Glutamatergic neuron (in vitro differentiated cells): ENCODE data around the gene TPCN2. TPM values are rescaled to one million over a fixed set of nuclear protein-coding genes. Genes with fewer than 3 reads are reported as not detected.

ENCODE experiments used
- DNase-seq: peaks from one replicate; pipeline ENCODE4 v3.0.0; 2022
- H3K27ac Mint-ChIP-seq: one replicate; pipeline ENCODE4 v1.8.0; 2020; ENCODE audit warnings: mild to moderate bottlenecking, mixed read lengths, inconsistent platforms; ENCODE audit not compliant: unreplicated experiment
- H3K27me3 Mint-ChIP-seq: one replicate; pipeline ENCODE4 v1.8.0; 2020; ENCODE audit warnings: mild to moderate bottlenecking, moderate library complexity, mixed read lengths, inconsistent platforms; ENCODE audit not compliant: unreplicated experiment
- H3K36me3 Mint-ChIP-seq: one replicate; pipeline ENCODE4 v1.8.0; 2020; ENCODE audit warnings: mild to moderate bottlenecking, mixed read lengths, inconsistent platforms; ENCODE audit not compliant: unreplicated experiment
- H3K4me1 Mint-ChIP-seq: one replicate; pipeline ENCODE4 v1.8.0; 2020; ENCODE audit warnings: mild to moderate bottlenecking, low read depth, mixed read lengths, inconsistent platforms; ENCODE audit not compliant: unreplicated experiment
- H3K4me3 Mint-ChIP-seq: one replicate; pipeline ENCODE4 v1.8.0; 2020; ENCODE audit warnings: mild to moderate bottlenecking, mixed read lengths, inconsistent platforms; ENCODE audit not compliant: unreplicated experiment
- H3K9me3 Mint-ChIP-seq: one replicate; pipeline ENCODE4 v1.8.0; 2020; ENCODE audit warnings: mild to moderate bottlenecking, moderate library complexity, mixed read lengths, inconsistent platforms; ENCODE audit not compliant: unreplicated experiment
- total RNA-seq: library from RNA; stranded (reverse); fragmentation: NEBNext Ultra II Directional; extraction: Animal tissue kit (Norgen Biotek cat#: 25700); gene quantifications from one replicate; pipeline ENCODE4 v1.2.1, GENCODE V29; 2021; ENCODE audit not compliant: unreplicated experiment
- TF ChIP-seq, protein P1 (sequence below): fragments of 200-600 bp; sonication (generic); IDR thresholded peaks from one replicate; pipeline ENCODE4 v1.5.0; 2021; ENCODE audit not compliant: partially characterized antibody, unreplicated experiment

TPCN2 gene
- total RNA-seq, 1 donor from 2014 or later = 17.2 TPM

DNA sequence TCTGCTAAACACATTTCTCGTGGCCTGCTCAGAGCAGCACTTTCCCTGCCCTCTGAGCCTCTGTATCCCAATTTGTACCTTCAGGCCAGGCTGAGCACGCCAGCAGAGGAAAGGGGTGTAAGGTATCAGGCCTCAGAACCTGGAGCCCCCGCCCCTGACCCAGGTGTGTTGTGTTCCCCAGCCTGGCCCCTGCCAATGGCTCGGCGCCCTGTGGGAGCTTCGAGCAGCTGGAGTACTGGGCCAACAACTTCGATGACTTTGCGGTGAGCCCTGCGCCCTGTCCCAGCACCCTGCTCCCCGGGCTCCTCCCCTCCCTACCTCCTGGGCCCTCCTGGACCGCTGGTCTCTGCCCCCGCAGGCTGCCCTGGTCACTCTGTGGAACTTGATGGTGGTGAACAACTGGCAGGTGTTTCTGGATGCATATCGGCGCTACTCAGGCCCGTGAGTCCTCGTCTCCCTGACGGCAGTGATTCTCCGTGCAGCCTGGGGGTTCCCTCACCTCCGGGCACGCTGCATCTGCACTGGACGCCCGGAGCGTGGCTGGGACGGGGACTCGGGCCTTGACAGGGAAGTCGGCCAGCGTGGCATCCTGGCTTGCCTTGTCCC lies 36.9 kb downstream of the TPCN2 start:
- Mint-ChIP-seq H3K27ac (no peak overlapping the region), H3K36me3 (no peaks in the 10 kb centered on the region), H3K4me3 (no peak overlapping the region), H3K4me1 (peaks cover 17% of the 10 kb centered on the region), H3K27me3 (peaks cover 11% of the 10 kb centered on the region), H3K9me3 (peaks cover 2% of the 10 kb centered on the region)
- TF ChIP-seq, protein P1, sequence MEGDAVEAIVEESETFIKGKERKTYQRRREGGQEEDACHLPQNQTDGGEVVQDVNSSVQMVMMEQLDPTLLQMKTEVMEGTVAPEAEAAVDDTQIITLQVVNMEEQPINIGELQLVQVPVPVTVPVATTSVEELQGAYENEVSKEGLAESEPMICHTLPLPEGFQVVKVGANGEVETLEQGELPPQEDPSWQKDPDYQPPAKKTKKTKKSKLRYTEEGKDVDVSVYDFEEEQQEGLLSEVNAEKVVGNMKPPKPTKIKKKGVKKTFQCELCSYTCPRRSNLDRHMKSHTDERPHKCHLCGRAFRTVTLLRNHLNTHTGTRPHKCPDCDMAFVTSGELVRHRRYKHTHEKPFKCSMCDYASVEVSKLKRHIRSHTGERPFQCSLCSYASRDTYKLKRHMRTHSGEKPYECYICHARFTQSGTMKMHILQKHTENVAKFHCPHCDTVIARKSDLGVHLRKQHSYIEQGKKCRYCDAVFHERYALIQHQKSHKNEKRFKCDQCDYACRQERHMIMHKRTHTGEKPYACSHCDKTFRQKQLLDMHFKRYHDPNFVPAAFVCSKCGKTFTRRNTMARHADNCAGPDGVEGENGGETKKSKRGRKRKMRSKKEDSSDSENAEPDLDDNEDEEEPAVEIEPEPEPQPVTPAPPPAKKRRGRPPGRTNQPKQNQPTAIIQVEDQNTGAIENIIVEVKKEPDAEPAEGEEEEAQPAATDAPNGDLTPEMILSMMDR = no peak
- peak; percentile 16 for DNase-seq

DNA sequence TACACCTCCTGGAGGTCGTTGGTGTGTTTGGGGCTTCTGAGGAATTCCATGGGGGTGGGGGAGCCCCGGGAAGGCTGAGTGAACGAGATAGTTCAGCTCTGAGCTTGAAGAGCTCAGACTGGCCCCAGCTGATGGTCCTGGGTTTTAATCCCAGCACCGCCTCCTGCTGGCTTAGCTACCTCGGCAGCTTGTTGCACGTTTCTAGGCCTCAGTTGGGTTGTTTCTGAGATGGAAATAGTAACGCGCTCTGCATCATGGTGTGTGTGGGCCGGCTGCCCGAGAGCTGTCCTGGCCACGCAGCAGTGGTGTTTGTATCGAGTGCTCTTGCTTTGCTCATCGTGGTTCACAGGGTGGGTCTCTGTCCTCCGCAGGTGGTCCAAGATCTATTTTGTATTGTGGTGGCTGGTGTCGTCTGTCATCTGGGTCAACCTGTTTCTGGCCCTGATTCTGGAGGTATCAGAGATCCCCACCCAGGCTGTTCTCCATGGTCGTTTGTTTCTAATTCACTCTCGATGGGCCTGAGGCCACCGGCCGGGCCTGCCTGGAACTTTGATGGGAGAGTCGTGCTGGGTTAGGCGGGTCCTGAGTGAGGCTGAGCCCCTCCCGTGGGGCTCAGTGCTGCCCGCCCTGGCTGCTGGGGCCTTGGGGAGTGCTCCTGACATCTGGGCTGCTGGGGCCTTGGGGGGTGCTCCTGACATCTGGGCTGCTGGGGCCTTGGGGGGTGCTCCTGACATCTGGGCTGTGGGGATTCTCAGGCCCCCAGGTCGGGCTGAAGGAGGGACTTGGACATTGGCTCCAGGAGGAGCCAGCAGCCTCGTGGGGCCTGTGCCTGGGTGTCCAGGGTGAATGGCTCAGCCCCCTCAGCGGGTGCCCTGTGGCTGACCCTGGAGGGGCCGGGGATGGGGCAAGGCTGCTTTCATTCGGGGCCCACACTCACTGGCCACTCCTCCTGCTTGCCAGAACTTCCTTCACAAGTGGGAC lies 37.7 kb downstream of the TPCN2 start:
- H3K27me3 Mint-ChIP-seq = peaks cover 11% of the 10 kb centered on the region
- H3K36me3 Mint-ChIP-seq = no peaks in the 10 kb centered on the region
- TF ChIP-seq, protein P1 = no peak
- H3K4me3 Mint-ChIP-seq = no peak overlapping the region
- peak; percentile 19 for DNase-seq
- peaks cover 17% of the 10 kb centered on the region for H3K4me1 Mint-ChIP-seq
- H3K27ac Mint-ChIP-seq = peak overlapping the region; percentile 52
- H3K9me3 Mint-ChIP-seq = peaks cover 2% of the 10 kb centered on the region

DNA sequence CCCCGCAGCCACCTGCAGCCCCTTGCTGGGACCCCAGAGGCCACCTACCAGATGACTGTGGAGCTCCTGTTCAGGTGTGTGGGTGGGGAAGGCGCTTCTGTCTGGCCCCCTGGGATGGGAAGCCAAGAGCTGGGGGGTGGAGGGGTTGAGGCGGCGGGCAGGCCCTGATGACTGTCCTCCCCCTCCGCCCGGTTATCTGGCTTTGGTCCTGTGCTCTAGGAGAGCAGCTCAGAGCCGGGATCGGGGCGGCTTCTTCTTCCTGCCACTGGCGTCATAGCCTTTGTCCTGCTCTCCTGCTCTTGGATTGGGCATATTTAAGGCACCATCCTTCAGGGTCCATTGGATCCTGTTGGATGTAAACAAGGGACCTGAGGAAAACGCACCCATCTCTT lies 38.4 kb downstream of the TPCN2 start:
- H3K27ac Mint-ChIP-seq = no peak overlapping the region
- peaks cover 17% of the 10 kb centered on the region for H3K4me1 Mint-ChIP-seq
- H3K4me3 Mint-ChIP-seq = no peak overlapping the region
- DNase-seq = peak; percentile 14
- TF ChIP-seq, protein P1 = no peak
- H3K36me3 Mint-ChIP-seq = no peaks in the 10 kb centered on the region
- H3K9me3 Mint-ChIP-seq = peaks cover 3% of the 10 kb centered on the region
- peaks cover 10% of the 10 kb centered on the region for H3K27me3 Mint-ChIP-seq

DNA sequence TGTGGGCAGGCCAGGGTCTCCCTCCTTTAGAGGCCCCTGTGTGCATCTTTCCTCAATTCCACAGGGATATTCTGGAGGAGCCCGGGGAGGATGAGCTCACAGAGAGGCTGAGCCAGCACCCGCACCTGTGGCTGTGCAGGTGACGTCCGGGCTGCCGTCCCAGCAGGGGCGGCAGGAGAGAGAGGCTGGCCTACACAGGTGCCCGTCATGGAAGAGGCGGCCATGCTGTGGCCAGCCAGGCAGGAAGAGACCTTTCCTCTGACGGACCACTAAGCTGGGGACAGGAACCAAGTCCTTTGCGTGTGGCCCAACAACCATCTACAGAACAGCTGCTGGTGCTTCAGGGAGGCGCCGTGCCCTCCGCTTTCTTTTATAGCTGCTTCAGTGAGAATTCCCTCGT lies 39.1 kb downstream of the TPCN2 start:
- Mint-ChIP-seq H3K9me3 (peaks cover 4% of the 10 kb centered on the region), H3K27me3 (peaks cover 9% of the 10 kb centered on the region), H3K27ac (no peak overlapping the region), H3K4me1 (peaks cover 17% of the 10 kb centered on the region), H3K4me3 (no peak overlapping the region), H3K36me3 (no peaks in the 10 kb centered on the region)
- TF ChIP-seq, protein P1 = no peak
- no peak for DNase-seq
